T-helper 1 cell treated with Interleukin-12 subunit alpha and Interleukin-12 subunit beta and Interleukin-4 antibody, amounts not matched to agents 30 μg/mL and 1 μg/mL, for 36 hours (primary cell): ENCODE results near the gene IMPA2.
"Not testable (repeated sequence)": the region's sequence is repeated elsewhere in the genome, so short reads cannot be mapped to it uniquely, and the experiment has no call there.

Source experiments
- H3K27ac Mint-ChIP-seq: one replicate; pipeline ENCODE4 v1.8.0; 2021; ENCODE audit warnings: mild to moderate bottlenecking, mixed read lengths
- H3K27me3 Mint-ChIP-seq: one replicate; pipeline ENCODE4 v1.8.0; 2021; ENCODE audit warnings: low read depth, mixed read lengths
- H3K36me3 Mint-ChIP-seq: one replicate; pipeline ENCODE4 v1.8.0; 2021; ENCODE audit warnings: low read depth, mixed read lengths
- H3K4me1 Mint-ChIP-seq: one replicate; pipeline ENCODE4 v1.8.0; 2021; ENCODE audit warnings: low read depth, mixed read lengths
- H3K4me3 Mint-ChIP-seq: one replicate; pipeline ENCODE4 v1.8.0; 2021; ENCODE audit warnings: mild to moderate bottlenecking, moderate library complexity, mixed read lengths
- H3K9me3 Mint-ChIP-seq: one replicate; pipeline ENCODE4 v1.8.0; 2021; ENCODE audit warnings: mixed read lengths

IMPA2 gene

GRCh38 chr18:12061685-12062084 lies 80.4 kb downstream of the IMPA2 start:
- Mint-ChIP-seq H3K27ac (no peak overlapping the region), H3K27me3 (no peaks in the 10 kb centered on the region), H3K9me3 (no peaks in the 10 kb centered on the region), H3K4me1 (no peaks in the 10 kb centered on the region), H3K36me3 (no peaks in the 10 kb centered on the region), H3K4me3 (no peak overlapping the region)

- H3K4me3 Mint-ChIP-seq: no peak overlapping the region
- H3K4me1 Mint-ChIP-seq: no peaks in the 10 kb centered on the region
- H3K27ac Mint-ChIP-seq: no peak overlapping the region
- H3K9me3 Mint-ChIP-seq: no peaks in the 10 kb centered on the region
- H3K27me3 Mint-ChIP-seq: no peaks in the 10 kb centered on the region
- H3K36me3 Mint-ChIP-seq: no peaks in the 10 kb centered on the region
Observed at GRCh38 chr18:12062974-12063373, 81.7 kb downstream of the IMPA2 start.

GRCh38 chr18:12064086-12064763 lies 82.9 kb downstream of the IMPA2 start:
- no peaks in the 10 kb centered on the region for H3K4me1 Mint-ChIP-seq
- no peak overlapping the region for H3K4me3 Mint-ChIP-seq
- no peaks in the 10 kb centered on the region for H3K9me3 Mint-ChIP-seq
- no peak overlapping the region for H3K27ac Mint-ChIP-seq
- no peaks in the 10 kb centered on the region for H3K27me3 Mint-ChIP-seq
- H3K36me3 Mint-ChIP-seq: no peaks in the 10 kb centered on the region

- no peaks in the 10 kb centered on the region for H3K4me1 Mint-ChIP-seq
- H3K9me3 Mint-ChIP-seq: no peaks in the 10 kb centered on the region
- no peaks in the 10 kb centered on the region for H3K36me3 Mint-ChIP-seq
- H3K4me3 Mint-ChIP-seq: no peak overlapping the region
- no peaks in the 10 kb centered on the region for H3K27me3 Mint-ChIP-seq
- no peak overlapping the region for H3K27ac Mint-ChIP-seq
Observed at GRCh38 chr18:12065397-12065796, 84.1 kb downstream of the IMPA2 start.

- Mint-ChIP-seq H3K9me3 (no peaks in the 10 kb centered on the region), H3K4me1 (no peaks in the 10 kb centered on the region), H3K27me3 (peaks cover 6% of the 10 kb centered on the region), H3K36me3 (no peaks in the 10 kb centered on the region), H3K27ac (no peak overlapping the region), H3K4me3 (no peak overlapping the region)
Observed at GRCh38 chr18:12066910-12067511, 85.7 kb downstream of the IMPA2 start.

- H3K36me3 Mint-ChIP-seq: no peaks in the 10 kb centered on the region
- no peak overlapping the region for H3K27ac Mint-ChIP-seq
- H3K4me1 Mint-ChIP-seq: no peaks in the 10 kb centered on the region
- H3K4me3 Mint-ChIP-seq: no peak overlapping the region
- H3K27me3 Mint-ChIP-seq: peaks cover 9% of the 10 kb centered on the region
- H3K9me3 Mint-ChIP-seq: no peaks in the 10 kb centered on the region
Observed at GRCh38 chr18:12067671-12068070, 86.4 kb downstream of the IMPA2 start.

GRCh38 chr18:12068316-12068949 lies 87.1 kb downstream of the IMPA2 start:
- not testable (repeated sequence) for H3K27ac Mint-ChIP-seq, H3K36me3 Mint-ChIP-seq, H3K9me3 Mint-ChIP-seq, H3K27me3 Mint-ChIP-seq, H3K4me3 Mint-ChIP-seq, H3K4me1 Mint-ChIP-seq

- H3K27me3 Mint-ChIP-seq: peaks cover 9% of the 10 kb centered on the region
- H3K36me3 Mint-ChIP-seq: no peaks in the 10 kb centered on the region
- no peaks in the 10 kb centered on the region for H3K4me1 Mint-ChIP-seq
- H3K27ac Mint-ChIP-seq: no peak overlapping the region
- H3K4me3 Mint-ChIP-seq: no peak overlapping the region
- H3K9me3 Mint-ChIP-seq: no peaks in the 10 kb centered on the region
Observed at GRCh38 chr18:12068950-12069320, 87.6 kb downstream of the IMPA2 start.

- not testable (repeated sequence) for H3K4me3 Mint-ChIP-seq, H3K27ac Mint-ChIP-seq, H3K36me3 Mint-ChIP-seq, H3K4me1 Mint-ChIP-seq, H3K9me3 Mint-ChIP-seq
- peaks cover 26% of the 10 kb centered on the region for H3K27me3 Mint-ChIP-seq
Observed at GRCh38 chr18:12071066-12071465, 89.8 kb downstream of the IMPA2 start.

- H3K27ac Mint-ChIP-seq: no peak overlapping the region
- H3K36me3 Mint-ChIP-seq: no peaks in the 10 kb centered on the region
- peaks cover 36% of the 10 kb centered on the region for H3K27me3 Mint-ChIP-seq
- no peak overlapping the region for H3K4me3 Mint-ChIP-seq
- no peaks in the 10 kb centered on the region for H3K4me1 Mint-ChIP-seq
- no peaks in the 10 kb centered on the region for H3K9me3 Mint-ChIP-seq
Observed at GRCh38 chr18:12072996-12073395, 91.7 kb downstream of the IMPA2 start.

- no peaks in the 10 kb centered on the region for H3K4me1 Mint-ChIP-seq
- no peaks in the 10 kb centered on the region for H3K36me3 Mint-ChIP-seq
- H3K27me3 Mint-ChIP-seq: peaks cover 44% of the 10 kb centered on the region
- no peak overlapping the region for H3K27ac Mint-ChIP-seq
- H3K4me3 Mint-ChIP-seq: no peak overlapping the region
- H3K9me3 Mint-ChIP-seq: no peaks in the 10 kb centered on the region
Observed at GRCh38 chr18:12074736-12075135, 93.4 kb downstream of the IMPA2 start.

GRCh38 chr18:12076424-12077140 lies 95.3 kb downstream of the IMPA2 start:
- Mint-ChIP-seq H3K4me1 (no peaks in the 10 kb centered on the region), H3K27ac (no peak overlapping the region), H3K4me3 (no peak overlapping the region), H3K36me3 (no peaks in the 10 kb centered on the region), H3K27me3 (peaks cover 45% of the 10 kb centered on the region), H3K9me3 (no peaks in the 10 kb centered on the region)

GRCh38 chr18:12077994-12078393 lies 96.7 kb downstream of the IMPA2 start:
- H3K27me3 Mint-ChIP-seq: peaks cover 43% of the 10 kb centered on the region
- not testable (repeated sequence) for H3K36me3 Mint-ChIP-seq, H3K4me1 Mint-ChIP-seq, H3K4me3 Mint-ChIP-seq, H3K27ac Mint-ChIP-seq, H3K9me3 Mint-ChIP-seq

GRCh38 chr18:12079491-12080237 lies 98.4 kb downstream of the IMPA2 start:
- Mint-ChIP-seq H3K36me3 (no peaks in the 10 kb centered on the region), H3K27ac (no peak overlapping the region), H3K4me3 (no peak overlapping the region), H3K9me3 (no peaks in the 10 kb centered on the region), H3K27me3 (peaks cover 49% of the 10 kb centered on the region), H3K4me1 (no peaks in the 10 kb centered on the region)
